H54 (cell line): ENCODE data around the gene SLC9A9.
"Not testable (repeated sequence)": the region's sequence is repeated elsewhere in the genome, so short reads cannot be mapped to it uniquely, and the experiment has no call there.

Experiments
- DNase-seq: peaks from one replicate; pipeline ENCODE4 v3.0.0; 2011; ENCODE audit warnings: low spot score, mixed read lengths; ENCODE audit not compliant: insufficient read length
- FAIRE-seq: peaks from 3 replicates; lab custom pipeline; 2011; peaks lifted over from hg19 to GRCh38; lab: Jason Lieb, UNC
- POLR2A ChIP-seq: IDR thresholded peaks from 2 replicates; pipeline ENCODE4 v1.6.1; 2011; ENCODE audit warnings: low read depth, mild to moderate bottlenecking, low read length

Gene SLC9A9

DNA sequence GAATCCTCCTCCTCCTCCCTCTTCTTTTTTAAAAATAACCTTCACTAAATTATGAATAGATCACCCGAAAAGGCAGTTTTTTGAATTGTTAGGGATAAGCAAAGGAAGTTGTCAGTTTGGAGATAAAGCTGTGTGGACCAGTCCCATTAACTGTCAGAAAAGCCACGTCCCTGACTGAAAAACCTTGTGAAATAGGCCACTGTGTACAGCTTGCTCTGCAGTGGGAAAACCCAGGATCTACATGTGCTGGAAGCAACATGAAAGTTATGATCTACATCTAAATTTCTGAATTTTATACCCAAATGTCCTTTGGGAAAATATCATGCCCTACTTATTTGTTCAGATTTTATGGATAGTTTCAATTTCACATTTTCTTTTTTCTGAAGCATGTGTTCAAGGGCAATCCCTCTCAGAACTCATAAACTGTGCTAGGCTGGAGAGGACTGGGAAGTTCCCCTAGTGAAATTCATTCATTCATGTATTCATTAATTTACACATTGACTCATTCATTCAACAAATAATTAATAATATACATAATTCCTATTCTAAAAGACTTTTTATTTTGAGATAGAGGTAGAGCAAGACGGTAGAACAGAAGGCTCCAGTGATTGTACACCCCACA, 149.5 kb downstream of the SLC9A9 start:
- FAIRE-seq (no peak), DNase-seq (no peak)
- TF ChIP-seq POLR2A: no peak

DNA sequence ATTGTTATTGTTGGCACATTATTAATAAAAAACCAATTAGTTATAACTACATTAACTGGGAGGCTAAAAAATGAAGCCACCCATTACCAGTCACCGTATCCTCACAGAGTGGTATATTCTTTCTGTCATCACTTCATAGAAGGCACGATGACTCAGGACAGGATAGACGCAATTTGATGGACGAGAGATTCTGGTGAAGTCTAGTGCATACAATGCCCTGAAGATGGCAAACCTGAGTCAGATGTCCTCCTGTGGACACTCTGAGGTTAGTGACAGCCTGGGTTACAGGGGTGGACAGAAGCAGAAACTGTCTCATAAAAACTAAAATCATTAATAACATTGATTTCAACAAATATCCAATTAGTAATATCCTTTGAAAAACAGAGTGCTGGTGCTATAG, 150.3 kb downstream of the SLC9A9 start:
- FAIRE-seq: no peak
- DNase-seq: no peak
- TF ChIP-seq POLR2A: no peak

DNA sequence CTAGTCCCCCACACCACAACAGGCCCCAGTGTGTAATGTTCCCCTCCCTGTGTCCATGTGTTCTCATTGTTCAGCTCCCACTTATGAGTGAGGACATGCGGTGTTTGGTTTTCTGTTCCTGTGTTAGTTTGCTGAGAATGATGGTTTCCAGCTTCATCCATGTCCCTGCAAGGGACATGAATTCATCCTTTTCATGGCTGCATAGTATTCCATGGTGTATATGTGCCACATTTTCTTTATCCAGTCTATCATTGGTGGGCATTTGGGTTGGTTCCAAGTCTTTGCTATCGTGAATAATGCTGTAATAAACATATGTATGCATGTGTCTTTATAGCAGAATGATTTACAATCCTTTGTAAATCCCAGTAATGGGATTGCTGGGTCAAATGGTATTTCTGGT, 152.9 kb downstream of the SLC9A9 start:
- not testable (repeated sequence) for DNase-seq, FAIRE-seq

DNA sequence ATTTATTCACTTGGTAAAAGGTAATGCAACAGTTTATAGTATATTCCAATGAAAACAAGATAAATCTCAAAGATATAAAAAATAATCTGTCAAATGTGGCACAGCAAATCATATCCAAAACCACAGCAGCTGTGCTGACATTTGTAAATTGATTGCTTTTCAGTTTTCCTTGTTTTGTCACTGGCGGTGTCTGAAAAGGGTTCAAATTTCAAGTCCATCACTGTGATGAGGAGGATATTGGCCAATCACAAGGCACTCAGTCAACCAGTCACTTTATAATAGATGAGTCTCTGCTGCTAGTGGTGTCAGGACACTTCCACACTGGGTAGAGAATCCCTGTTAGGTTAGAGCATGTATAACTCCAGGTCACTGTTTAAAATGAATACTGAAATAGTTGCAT, 154.8 kb downstream of the SLC9A9 start:
- FAIRE-seq: no peak

DNA sequence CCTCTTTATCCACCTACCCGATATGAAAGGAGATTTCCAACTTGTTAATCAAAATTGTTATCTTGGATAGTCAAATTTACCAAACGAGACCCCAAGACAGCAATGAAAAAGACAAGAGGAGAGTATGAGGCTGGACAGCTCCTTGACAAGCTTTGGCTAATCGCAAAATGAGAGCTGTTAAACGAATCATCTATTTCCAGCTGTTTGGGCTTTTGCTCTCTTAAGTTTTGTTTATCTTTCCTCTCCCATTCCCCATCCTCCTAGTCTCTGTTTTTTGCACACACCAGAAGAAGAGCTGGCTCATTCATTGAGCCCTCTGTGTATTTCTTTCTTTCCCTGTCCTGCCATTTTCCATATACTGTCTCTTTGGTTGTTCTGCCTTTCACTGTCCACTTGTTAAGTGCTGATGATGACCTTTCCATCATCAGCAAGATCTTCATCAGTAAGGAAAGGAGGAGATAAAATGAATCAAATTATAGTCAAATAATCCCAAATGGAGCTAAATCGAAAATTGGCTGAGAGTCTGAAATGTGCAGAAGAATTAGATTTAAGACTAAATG, 161.6 kb downstream of the SLC9A9 start:
- TF ChIP-seq POLR2A: no peak
- no peak for FAIRE-seq
- no peak for DNase-seq

More for the DNA sequence above, 154.8 kb downstream of the SLC9A9 start:
- TF ChIP-seq POLR2A: no peak
- DNase-seq: no peak

DNA sequence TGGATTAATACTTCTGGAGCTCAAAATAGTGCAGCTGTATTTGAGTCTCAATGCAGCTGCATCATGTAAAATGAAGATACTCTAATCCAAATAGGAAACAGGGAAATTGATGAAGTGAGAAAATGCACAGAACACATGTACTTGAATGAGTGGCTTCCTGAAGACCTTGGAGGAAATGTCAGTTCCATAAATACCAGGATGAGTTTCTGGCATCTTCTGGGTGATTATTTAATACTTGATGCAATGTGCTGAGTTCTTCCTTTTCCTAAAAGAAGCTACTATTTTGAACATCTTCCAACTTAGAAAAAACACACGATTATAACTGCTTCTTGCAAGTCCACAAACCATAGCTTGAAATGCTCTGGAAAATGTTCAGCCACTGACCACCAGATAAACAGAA, 162.8 kb downstream of the SLC9A9 start:
- no peak for DNase-seq
- no peak for TF ChIP-seq POLR2A
- FAIRE-seq: no peak

DNA sequence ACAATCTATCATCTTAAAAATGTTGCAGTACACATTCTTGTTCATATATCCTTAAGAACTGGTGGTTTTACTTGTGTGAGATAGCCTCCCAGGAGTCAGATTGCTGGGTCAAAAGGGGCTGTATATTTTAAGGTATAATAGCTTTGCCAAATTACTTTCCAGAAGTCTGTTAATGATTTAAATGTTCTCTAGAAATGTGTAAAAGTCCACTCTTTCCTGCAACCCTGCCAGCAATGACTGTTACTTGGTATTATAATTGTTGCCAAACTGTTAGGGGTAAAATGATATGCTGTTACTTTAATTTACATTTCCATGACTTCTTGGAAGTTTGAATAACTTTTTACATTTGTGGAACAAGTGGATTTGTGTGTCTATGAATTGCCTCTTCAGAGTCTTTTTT, 170.8 kb downstream of the SLC9A9 start:
- FAIRE-seq (no peak), DNase-seq (no peak)
- no peak for TF ChIP-seq POLR2A

DNA sequence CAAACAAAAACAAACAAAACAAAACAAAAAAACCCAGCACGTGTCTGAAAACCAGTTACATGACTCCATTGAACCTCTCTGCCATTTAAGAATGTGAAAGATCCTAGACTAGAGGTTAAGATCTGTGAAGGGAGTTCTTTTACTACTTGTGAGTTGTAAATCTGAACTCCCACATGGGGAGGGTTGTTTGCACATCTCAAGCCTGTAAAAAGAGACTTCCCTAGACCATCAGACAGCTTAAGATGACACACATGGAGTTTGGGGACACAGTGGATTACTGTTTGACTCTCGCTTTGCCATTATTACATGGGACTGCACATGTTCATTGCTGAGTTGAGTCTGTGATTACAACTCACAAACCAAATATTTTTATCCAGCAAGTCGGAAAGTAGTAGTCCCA, 171.5 kb downstream of the SLC9A9 start:
- FAIRE-seq: no peak
- DNase-seq: no peak
- TF ChIP-seq POLR2A: no peak

DNA sequence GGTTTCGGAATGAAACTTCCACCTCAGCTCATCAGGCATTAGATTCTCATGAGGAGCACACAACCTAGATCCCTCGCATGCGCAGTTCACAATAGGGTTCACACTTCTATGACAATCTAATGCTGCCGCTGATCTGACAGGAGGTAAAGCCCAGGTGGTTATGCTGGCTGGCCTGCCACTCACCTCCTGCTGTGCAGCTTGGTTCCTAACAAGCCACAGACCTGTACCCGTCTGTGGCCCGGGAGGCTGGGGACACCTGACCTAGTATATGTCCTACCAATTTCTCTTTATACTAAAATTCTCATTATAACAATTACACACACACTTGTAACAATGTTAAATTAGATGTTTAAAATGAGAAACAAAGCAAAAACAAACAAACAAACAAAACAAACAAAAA, 172.2 kb downstream of the SLC9A9 start:
- no peak for TF ChIP-seq POLR2A
- FAIRE-seq: no peak
- DNase-seq: no peak

DNA sequence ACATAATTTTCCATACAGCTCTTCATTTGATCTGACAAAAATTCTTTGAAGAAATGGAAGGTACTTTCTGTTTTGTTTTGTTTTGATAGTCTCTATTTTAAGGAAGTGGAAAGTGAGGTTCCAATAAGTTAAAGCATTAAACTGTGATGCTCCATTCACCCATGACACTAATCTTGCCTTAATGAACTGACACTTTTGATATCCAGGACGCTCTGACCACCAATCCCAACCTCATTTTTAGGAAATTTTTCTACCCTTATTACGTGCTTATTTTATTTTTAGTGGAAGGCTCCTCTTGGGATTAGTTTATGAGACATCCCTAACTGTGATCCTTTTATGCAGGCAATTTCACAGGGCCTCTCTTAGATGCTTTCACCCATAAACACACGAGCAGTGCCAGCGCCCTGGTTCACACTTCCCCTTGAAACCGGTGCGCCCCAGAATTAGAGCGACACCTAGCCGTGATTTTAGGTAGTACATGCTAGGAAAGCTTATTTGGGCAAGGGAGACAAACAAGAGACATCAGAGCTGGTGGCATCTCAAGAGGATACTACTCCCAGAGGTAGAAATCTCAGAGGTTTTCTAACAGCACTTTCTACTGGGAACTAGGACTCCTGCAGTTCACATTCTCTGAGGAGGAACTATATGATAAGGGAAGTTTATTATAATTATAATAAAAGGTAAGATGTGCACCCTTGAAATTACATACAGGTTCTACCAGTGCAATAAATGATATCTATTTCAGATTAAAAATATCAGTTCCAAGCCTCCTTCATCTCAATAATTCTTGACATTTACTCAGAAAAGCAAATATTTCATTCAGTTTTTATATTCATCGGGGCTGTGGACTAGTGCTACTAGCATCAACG, 173.9 kb downstream of the SLC9A9 start:
- no peak for TF ChIP-seq POLR2A
- FAIRE-seq (peak; percentile 94), DNase-seq (peak; percentile 30)

DNA sequence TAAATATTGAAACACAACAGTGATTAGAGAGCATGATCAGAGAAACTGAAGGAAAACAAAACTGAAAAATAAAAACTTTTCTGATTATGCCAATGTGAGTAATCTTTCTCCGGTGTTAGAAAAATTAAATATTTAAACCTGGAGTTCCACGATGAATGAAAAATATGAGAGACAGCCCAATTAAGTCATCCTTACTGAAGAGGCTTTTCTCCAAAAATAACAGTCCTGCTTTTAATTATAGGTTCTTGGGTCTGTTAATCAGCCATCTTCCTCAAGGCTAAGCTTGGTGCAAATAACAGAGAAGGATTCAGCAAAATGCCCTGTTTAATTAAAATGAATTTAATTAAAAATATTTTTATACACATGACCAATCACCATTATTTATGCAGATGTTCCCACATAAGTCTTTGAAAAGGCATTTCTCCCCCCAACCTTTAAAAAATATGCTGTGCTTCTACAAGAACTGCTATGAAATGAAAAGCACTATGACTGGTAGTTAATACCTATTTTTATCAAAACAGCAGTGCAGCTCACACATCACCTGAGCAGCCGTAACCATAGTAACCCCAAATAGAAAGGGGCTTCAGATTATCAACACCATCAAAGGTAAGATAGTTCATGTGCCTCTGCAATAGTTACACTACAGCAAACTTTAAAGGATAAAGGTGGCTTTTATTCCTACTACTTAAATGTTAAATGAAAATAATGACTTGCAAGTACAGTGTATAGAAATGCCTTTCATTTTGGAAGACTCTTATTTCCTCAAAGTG, 175.7 kb downstream of the SLC9A9 start:
- no peak for FAIRE-seq
- DNase-seq: no peak
- no peak for TF ChIP-seq POLR2A

DNA sequence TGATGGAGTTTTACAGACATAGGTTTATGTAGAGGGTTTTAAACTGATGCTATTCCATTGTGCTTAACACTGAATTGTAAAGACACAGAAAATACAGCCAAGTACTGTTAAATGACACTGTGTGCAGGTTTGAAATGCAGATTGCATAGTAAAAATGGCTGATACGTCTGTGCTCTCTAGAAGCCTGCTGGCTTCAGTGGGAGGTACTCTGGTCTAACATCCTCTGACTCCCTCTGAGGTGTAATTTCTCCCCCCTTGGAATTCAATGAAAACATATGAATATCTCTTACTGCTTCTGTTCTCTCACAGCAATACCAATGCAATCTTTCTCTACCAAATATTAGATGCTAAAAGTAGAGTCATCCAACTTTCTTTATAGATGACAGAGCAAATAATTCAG, 176.6 kb downstream of the SLC9A9 start:
- DNase-seq (no peak), FAIRE-seq (no peak)
- TF ChIP-seq POLR2A: no peak

DNA sequence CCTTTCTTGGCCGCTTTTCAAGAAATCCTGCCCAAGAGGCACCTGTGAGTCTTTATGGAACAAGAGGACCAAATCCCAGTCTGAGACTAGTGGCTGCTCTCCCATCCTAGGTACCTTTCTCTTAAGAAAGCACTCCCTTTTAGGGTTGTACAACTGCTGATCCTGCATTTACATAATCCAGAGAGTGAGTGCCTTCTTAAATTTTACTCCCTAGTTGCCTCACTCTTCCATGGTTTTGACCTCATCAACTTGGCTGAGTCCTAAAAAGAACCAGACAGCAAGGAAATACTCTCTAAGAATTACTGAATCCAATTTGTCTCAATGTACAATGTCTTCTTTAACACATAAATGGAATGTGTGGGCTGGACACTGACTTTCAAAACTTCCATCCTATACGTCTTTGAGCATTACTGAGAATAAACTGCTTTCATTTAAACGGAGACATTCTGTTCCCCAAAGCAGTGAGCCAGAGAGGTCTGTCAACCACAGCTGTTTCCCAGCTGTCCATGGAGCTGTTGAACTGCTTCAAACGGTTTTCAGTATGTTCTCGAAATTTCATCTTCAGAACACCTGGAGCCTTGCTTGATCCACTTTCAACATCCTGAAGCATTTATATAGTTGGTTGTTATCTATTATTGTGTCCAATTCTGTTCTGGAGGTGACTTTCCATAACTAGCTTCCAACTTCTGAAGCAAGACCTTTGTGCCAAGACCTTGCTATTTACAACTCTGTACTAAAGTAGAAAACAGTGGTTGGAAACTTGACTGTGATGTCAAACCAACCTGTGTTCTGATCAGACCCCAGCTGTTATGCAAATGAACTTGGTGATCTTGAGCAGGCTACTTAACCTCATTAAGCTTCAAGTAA, 179.1 kb downstream of the SLC9A9 start:
- TF ChIP-seq POLR2A: no peak
- FAIRE-seq: no peak
- no peak for DNase-seq

DNA sequence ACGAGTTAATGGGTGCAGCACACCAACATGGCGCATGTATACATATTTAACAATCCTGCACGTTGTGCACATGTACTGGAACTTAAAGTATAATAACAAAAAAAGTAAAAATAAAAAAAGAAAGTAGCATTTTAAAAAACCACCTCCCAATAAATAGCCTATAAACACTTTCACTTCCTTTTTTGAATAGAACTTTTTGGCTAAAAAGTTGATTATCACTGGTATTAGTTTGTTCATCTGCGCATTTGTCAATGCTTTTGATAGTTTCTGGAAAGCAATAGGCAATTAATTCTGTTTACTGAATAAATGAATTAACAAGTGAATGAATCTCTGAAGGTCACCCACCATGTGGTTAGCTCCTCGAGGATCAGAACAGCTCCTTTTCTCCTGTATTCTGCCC, 179.9 kb downstream of the SLC9A9 start:
- no peak for TF ChIP-seq POLR2A
- no peak for DNase-seq
- FAIRE-seq: no peak
